ENCODE results near the gene NOTCH3.

Gene NOTCH3

DNA sequence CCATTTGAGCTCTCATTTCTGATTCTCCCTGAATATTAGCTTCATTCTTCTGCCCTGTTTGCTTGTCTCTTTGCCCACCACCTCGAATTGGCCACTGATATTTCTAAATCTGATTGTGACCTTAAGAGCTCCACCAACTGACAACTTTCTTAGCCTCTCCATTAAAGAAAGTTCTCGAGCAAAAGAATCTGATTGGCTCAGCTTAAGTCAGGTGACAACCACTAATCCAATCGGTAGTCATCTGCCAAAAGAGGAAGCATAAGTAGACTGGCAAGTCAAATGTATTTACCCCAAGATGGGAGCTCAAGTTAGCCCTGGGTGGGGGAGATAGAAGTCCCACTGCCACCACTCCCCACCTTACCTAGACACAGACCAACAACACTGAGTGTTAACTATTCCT lies 41.5 kb downstream of the NOTCH3 start:
- no peak for DNase-seq

DNA sequence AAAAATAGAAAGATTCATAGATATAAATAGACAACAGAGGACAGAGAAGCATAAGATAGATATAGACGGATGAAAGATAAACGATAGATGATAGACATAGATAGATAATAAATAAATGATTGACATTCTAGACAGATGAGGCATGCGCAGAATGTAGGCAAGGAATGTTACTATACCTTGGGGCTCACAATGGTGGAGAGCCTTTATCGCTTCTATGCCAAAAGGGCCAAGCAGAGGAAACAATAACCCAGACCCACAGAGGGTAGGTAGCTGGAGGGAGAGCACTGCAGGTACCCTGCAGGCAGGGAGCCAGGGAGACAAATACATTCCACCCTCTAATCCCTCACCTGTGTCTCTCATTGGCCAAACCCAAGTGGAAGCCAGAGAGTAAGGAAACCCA lies 44.4 kb downstream of the NOTCH3 start:
- DNase-seq = no peak

DNA sequence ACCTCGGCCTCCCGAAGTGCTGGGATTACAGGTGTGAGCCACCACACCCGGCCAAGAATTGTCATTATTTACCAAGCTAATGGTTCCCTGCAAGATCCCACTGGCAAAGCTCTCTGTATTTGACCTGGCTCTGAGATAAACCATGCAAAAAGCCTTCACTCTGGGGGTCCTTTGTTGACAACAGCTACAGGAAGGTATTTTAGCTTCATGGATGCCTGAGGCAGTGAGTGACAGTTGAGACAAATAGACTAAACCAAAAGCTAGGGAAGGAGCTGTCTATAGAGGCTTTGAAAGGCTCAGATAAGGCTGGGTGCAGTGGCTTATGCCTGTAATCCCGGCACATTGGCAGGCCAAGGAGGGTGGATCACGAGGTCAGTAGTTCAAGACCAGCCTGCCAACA lies 45.5 kb downstream of the NOTCH3 start:
- no peak for DNase-seq

DNA sequence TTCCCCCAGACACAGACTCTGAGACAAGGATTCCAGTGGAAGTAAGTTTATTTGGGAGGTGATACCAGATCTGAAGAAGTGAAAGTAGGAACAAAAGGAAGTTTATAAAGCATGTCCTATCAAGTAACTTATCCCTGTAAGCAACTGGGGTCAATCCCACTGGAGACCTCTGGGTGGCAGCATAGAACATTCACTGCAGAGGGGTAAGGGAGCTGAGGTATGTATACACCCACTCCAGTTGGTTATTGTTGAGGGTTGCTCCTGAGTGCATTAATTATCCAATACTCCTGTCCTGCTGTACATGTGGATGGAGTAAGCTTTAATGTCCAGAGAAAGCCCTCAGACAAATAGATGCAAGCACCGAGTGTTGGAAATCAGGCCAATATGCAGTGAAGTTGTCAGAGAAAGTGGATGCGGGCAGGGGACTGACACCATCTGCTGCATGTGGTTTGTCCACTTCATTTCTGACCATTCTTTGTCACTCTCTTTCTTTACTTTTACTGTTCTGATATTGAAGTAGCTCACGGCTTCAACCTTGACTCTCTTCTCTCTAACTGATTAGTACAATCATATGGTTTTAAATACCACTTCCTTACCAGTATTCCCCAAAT lies 46.7 kb downstream of the NOTCH3 start:
- peak in 2 of 5 experiments; percentile 10 to 28 for DNase-seq

DNA sequence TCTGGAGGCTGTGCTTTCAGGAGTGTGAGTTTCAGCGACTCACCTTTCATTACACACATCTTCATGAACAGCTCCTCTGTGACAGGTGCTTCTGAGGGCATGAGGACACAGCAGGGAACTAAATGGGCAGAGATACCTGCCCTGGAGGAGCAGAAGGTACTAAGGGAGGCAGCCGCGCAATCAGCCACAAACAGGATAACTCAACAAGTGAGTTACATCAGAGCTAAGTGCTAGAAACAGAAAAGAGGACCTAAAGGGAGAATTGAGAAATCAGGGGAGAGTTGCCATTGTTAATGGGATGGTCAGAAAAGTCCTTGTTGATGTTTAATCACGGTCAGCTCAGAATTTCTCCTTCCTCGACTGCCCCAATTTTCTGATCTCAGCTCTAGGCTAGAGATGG lies 51.1 kb downstream of the NOTCH3 start:
- no peak for DNase-seq

DNA sequence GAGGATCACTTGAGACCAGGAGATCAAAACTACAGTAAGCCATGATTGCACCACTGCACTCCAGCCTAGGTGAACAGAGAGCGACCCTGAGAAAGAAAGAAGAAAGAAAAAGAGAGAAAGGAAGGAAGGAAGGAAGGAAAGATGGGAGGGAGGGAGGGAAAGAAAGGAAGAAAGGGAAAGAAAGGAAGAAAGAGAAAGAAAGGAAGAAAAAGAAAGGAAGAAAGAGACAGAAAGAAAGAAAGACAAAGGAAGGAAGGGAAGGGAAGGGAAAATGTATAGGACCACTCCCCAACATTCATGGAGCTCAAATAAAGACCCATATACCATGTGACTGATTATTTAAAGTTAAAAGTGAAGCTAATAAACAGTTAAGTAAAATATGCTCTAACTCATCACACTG lies 53.7 kb downstream of the NOTCH3 start:
- no peak for DNase-seq

DNA sequence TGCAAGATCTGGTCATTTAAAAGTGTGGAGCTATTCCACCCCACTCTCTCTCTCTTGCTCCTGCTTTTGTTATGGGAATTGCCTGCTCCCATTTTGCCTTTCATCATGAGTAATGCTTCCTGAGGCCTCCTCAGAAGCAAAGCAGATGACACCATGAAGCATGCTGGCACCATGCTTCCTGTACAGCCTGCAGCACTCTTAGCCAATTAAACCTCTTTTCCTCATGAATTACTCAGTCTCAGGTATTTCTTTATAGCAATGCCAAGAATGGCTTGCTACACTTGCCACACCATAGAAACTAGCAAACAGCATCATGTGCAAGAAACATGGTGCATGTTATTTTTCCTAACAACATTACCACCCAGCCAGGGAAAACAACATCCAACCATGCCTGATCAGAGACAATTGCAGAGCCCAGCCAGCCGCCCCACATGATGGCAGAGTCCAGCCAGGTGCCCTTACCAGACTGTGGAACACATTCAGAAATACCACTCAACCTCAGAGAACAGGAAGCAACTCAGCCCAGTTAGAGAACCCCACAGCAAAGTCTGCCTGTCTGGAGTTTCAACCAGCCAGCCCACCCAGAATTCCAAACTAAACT lies 56.6 kb downstream of the NOTCH3 start:
- DNase-seq = no peak

DNA sequence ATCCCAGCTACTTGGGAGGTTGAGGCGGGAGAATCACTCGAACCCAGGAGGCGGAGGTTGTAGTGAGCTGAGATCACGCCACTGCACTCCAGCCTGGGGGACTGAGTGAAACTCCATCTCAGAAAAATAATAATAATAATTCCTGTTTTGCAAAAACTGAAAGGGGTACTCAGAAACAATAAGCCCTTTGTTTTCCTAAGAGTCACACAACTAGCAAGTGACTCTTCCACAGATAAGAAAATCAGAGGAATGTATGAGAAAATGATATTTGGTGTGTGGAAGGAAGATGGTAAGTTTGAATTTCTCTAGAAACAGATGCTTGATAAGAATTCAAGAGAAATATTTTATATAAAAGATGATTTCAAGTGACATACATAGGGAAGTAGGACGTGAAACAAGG lies 58.5 kb downstream of the NOTCH3 start:
- no peak for DNase-seq

DNA sequence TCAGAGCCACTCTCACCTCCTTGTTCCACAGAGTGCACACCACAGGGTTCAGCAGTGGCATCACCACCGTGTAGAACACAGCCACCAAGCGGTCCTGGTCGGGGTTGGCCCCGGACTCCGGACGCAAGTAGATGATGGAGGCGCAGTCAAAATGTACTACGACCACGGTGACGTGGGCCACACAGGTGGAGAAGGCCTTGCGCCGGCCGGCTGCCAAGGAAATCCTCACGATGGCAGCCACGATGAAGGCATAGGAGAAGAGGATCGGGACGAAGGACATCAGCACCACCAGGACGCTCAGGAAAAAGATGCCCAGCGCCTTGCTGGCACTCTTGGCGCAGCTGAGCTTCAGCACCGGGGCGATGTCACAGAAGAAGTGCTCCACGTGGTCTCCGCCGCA lies 59.7 kb downstream of the NOTCH3 start:
- DNase-seq = no peak

DNA sequence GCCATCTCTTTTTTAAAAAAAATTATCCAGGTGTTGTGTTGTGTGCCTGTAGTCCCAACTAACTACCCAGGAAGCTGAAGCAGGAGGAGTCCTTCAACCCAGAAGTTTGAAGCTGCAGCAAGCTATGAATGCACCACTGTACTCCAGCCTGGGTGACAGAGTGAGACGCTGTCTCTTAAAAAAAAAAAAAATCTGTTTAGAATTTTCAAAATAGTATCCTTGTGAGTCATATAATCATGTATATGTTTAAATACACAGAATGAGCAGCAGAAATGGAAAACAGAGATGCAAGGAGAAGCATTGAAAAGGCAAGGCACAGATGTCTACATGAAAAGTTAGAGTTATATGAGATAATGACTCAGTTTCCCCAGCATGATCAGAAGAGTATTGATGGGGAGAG lies 62.4 kb downstream of the NOTCH3 start:
- no peak for DNase-seq

DNA sequence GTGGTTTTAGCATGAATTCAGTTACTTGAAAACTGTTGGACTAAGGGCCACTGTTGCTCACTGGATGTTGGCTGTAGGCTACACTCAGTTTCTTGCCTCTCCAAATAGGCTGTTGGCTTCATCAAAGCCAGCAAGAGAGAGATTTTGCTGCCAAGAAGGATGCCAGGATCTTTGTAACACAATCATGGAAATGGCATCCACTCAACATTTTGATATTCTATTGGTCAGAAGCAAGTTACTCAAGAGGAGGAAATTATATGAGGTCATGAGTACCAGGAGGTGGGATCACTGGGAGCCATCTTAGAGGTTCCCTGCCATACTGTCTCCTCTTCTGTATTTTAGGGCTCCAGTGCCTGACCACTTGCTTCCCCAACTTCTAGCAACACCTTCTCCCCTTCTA lies 63.0 kb downstream of the NOTCH3 start:
- DNase-seq = no peak

DNA sequence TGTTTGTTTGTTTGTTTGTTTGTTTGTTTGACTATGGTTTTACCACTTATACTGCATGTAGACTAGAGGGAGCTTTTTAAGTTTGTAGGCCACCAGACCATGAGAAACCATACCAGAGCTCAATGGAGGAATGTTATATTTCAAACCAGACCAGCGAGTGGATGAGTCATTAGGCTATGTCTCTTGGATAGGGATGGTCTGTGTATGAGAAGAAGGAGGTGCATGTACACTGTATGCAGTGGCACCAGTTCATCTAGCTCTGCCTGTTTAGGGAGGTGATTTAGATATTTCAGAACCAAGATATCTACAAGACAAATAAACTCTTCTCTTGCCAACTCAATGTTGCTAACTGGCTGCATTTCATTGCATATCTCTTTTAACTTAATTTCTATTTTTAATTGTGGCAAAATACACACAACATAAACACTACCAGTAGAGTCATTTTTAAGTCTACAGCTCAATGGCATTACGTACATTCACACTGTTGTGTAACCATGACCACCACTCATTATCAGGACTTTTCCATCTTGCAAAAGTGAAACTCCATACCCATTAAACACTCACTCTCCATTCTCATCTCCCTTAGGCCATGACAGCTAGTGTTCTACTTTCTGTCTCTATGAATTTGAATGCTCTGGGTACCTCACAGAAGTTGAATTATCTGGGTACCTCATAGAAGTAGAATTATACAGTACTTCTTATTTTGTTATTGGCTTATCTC lies 64.4 kb downstream of the NOTCH3 start:
- peak in 1 of 5 experiments; percentile 22 for DNase-seq

DNA sequence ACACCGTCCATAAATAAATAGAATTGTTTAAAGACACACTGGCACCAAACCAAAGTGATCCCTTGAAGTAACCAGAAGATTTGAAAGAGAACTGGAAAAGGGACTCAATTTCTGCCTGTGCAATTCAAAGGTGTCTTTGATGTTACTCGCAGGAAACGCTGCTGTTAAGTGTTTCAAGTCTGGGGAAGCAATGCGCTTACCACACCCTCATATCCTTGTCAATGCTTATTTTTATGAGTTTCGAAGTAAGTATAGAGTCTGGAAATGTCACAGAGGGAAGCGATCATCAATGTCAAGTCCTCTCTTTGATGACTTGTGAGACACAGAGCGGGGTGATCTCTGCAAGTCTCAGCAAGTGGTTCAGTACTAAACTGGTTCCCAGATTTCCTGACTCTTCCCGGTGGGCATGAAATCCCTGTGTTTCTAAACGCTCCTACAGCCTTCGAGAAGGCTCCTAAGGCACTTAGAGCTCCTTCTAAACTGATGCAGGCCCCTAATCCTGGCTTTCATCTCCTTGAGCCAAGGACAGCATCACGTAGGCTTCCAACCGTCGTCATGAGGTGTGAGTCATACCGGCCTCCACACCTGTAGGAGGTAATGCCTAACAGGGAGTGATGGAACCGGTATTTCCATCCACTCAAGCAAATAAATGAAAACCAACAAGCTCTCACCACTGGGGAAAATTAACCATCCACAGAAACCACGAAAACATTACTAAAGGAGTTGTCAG lies 70.8 kb downstream of the NOTCH3 start:
- peak in 1 of 5 experiments; percentile 18 for DNase-seq

DNA sequence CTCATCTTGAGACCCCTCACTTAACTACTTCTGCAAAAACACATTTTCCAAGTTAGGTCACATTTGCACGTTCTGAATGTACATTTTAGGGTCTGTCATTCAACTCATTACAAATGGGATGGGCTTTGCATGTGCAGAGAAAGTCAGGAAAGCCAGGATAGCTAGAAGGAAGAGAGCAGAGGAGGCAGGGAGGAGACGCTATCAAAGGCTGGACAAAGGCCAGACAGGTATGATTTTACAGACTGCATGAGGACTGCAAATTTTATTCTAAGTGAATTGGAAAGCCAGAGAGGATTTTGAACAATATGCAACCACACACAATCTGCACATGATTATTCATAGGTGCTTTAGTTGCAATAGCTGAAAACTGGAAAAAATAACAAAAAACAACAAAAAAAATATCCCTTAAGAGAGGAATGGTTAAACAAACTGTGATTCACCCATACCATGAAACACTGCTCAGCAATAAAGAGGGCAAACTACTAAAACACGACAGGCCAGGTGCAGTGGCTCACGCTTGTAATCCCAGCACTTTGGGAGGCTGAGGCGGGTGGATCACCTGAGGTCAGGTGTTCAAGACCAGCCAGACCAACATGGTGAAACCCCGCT lies 72.5 kb downstream of the NOTCH3 start:
- no peak for DNase-seq

DNA sequence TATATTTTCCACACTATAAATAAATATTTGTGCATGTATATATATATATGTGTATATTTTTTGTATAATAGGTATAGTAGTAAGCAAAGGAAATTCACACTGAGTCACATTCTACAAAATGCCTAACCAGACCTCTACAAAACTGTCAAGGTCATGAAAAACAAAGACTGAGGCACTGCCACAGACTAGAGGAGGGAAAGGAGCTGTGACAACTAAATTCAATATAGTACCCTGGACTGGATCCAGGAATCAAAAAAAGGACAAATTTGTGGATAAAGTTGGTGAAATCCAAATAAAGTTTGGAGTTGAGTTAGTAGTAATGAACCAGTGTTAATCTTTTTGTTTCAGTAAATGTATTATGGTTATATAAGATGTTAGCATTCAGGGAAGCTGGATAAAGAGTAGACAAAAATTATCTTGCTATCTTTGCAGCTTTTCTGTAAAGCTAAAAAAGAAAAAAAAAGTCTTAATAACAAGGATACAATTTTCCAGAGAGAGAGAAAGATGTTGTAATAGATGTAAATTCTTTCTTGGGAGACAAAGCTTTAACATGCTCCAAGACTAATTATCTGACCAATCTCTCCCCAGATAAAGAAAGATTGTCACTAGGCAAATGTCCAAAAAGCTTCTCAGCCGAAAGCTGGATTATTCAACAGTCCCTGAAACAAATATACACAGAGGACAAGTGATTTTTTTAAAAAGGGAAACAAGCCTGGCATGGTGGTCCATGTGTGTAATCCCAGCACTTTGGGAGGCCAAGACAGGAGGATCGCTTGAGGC lies 74.5 kb downstream of the NOTCH3 start:
- peak in 1 of 5 experiments; percentile 18 for DNase-seq

DNA sequence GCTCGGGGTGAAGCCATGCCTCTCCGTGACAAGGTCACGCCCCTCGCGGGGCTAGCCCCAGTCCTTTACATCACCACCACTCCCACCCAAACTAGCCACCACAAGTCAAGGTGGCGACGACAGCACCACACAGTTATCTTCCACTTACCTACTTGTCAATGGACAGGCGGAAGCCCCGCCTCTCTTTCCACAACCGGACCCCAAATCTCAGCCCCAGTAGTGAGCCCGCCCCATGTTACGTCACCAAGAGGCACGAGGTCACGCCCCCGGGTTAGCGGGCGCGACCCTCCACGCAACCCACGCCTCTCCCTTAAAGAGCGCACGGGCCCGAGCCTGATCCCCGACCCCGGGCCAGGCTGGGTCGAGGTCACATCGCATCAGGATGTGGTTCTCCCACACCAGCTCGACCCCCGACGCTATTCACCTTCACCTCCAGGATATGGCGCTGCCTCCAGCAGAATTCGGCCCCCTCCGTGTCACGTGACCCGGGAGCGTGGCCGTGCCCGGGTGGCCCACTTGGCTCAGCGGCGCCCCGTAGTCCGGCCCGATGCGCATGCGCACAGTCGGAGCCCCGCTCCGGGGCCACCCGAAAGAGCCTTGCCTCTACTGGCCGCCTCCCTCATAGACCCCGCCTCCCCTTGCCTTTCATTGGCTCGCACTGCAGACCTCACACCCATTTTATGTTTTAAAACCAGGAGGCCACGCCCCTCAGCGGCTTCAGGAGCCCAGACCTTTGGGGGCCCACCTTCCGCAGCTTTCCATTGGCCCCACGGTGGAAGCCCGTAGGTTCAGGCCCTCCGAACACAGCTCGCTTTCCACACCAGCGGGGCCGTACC lies 75.3 kb downstream of the NOTCH3 start:
- peak; percentile 90 to 98 (median 95) for DNase-seq

DNA sequence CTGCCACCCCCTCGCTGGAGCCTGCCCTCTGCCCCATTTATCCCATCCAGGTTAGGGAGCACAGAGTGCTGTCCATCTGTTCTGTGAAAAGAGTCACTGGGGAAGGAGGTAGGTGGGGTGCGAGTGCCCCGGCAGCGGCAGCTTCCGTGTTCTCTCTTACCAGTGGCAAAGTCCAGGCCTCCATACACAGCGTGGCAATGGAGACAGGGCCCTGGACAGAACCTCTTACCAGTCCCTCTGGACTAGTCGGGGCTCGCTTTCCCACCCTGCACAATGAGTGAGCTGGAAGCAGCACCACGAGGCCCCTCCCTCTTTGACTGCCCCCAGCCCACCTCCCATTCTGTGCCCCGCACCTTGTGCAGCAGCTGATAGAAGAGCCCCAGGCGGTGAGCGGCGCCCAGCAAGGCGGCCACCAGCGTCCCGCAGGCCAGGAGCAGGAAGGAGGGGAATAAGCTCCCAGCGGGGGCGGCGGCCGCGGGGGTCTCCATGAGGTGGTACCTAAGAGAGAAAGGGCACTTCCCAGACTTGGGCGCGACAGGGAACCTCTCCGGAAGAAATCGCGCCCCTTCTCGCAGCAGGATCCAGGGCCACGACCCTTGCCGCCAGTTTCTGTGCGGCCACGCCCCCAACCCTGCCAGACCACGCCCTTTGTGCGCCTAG lies 76.1 kb downstream of the NOTCH3 start:
- peak in 3 of 5 experiments; percentile 16 to 73 (median 27) for DNase-seq

DNA sequence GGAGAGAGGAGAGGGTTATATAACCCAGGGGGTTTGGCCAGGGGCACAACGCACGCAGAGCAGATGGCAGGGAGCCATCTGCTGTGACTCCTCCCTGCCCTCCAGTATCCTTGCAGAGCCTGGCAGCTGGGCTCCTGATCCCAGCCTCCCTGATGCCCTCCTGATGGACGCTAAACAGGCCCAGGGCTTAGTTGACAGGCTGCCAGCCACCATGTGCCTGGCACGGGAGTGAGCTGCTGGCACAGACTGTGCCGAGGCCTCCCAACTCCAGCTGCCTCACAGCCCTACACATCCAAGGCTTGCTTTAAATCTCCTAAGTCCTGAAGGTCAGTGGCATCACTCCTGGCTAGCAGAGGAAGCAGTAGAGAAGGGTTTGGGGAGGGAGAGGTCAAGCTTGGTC lies 76.9 kb downstream of the NOTCH3 start:
- DNase-seq = no peak

DNA sequence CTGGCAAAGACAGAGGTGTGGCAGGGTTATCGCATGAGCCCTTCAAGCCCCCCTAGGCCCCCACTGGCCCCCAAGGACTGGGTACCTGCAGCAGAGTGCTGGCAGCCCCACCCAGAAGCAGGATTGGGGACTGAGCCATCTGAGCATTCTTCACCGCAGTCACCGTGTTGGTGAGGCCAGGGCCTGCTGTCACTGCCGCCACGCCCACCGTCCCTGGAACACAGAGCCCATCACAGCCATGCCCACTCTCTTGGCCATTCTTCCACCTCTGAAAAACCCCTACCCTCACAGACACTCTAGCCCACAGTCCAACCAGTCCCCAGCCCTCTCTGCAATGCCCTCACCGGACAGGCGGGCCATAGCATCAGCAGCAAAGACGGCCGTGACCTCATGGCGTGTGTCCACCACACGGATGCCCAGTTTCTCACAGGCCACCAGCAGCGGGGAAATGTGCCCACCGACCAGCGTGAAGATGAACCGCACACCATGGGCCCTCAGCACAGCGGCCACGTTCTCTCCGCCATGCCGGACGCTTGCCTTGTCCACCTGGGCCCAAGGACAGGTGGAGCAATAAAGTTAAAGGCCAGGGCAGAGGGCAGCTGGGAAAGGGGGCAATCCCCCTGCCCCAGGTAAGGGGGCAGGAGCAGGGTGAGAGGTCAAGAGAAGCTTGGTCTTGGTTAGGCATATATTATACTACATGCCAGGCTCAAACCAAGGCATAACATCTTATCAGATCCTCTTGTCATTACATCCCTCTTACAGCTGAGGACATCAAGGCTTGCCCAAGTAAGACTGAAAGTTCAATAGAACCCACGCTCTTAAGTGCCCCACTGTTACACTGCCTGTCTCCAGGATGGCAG lies 77.5 kb downstream of the NOTCH3 start:
- no peak for DNase-seq

Data from T-helper 2 cell (primary cell).